ENCODE measurements around the gene ANGPTL2.

ANGPTL2 gene

GRCh38 chr9:127136081-127136879, 13.8 kb upstream of the ANGPTL2 start:
- H3K4me2 ChIP-seq = 0 out of 22 replicates have a peak overlapping the region, but pooled peaks of 1 of the 11 experiments have one; percentile 12
- TF ChIP-seq Cebpa-rat (IDR thresholded peaks at IDR 0.05) = no peak
- no peaks in the 10 kb centered on the region for H4K20me1 ChIP-seq
- H3K27me3 ChIP-seq = peaks cover 0 to 74% (median 0%) of the 10 kb centered on the region in 11 experiments; a peak in 5 of 22 replicates
- H3K4me3 ChIP-seq = no peak overlapping the region
- peaks cover 15 to 57% (median 32%) of the 10 kb centered on the region in 10 experiments for H3K4me1 ChIP-seq
- no peak overlapping the region for H3K27ac ChIP-seq
- no peaks in the 10 kb centered on the region for H3K9me3 ChIP-seq (replicated peaks in 1 of 11)
- H3K9ac ChIP-seq = no peak overlapping the region
- no peaks in the 10 kb centered on the region for H3K36me3 ChIP-seq

- H3K27me3 ChIP-seq = peaks cover 0 to 69% (median 0%) of the 10 kb centered on the region in 11 experiments; a peak in 5 of 22 replicates
- TF ChIP-seq Cebpa-rat (IDR thresholded peaks at IDR 0.05) = no peak
- H3K4me2 ChIP-seq = peak overlapping the region in 5 of 11 experiments; percentile 17 to 96 (median 79); a peak in 8 of 22 replicates
- peaks cover 15 to 65% (median 41%) of the 10 kb centered on the region in 10 experiments for H3K4me1 ChIP-seq
- no peaks in the 10 kb centered on the region for H3K36me3 ChIP-seq
- H4K20me1 ChIP-seq = no peaks in the 10 kb centered on the region
- no peak overlapping the region; a peak in 1 of 22 replicates for H3K27ac ChIP-seq
- no peak overlapping the region for H3K4me3 ChIP-seq
- H3K9me3 ChIP-seq (replicated peaks in 1 of 11) = no peaks in the 10 kb centered on the region
- H3K9ac ChIP-seq = no peak overlapping the region
Observed at GRCh38 chr9:127135056-127135745, 12.8 kb upstream of the ANGPTL2 start.

- peak overlapping the region in 9 of 11 experiments; percentile 23 to 73 (median 50); a peak in 16 of 22 replicates for H3K27ac ChIP-seq
- H3K9ac ChIP-seq = peak overlapping the region; percentile 18 to 74 (median 51); a peak in 17 of 22 replicates
- peaks cover 15 to 67% (median 46%) of the 10 kb centered on the region in 10 experiments for H3K4me1 ChIP-seq
- TF ChIP-seq Cebpa-rat (IDR thresholded peaks at IDR 0.05) = no peak
- H3K9me3 ChIP-seq (replicated peaks in 1 of 11) = no peaks in the 10 kb centered on the region
- H3K36me3 ChIP-seq = no peaks in the 10 kb centered on the region
- peaks cover 0 to 67% (median 0%) of the 10 kb centered on the region in 11 experiments; a peak in 5 of 22 replicates for H3K27me3 ChIP-seq
- H3K4me3 ChIP-seq = peak overlapping the region in 4 of 10 experiments; percentile 9 to 37 (median 24); a peak in 3 of 20 replicates
- H4K20me1 ChIP-seq = no peaks in the 10 kb centered on the region
- H3K4me2 ChIP-seq = peak overlapping the region; percentile 54 to 96 (median 88)
Observed at GRCh38 chr9:127133739-127134167, 11.3 kb upstream of the ANGPTL2 start.

GRCh38 chr9:127132921-127133647, 10.6 kb upstream of the ANGPTL2 start:
- Histone ChIP-seq H3K4me2 (peak overlapping the region; percentile 54 to 96 (median 88)), H3K4me3 (peak overlapping the region in 4 of 10 experiments; percentile 9 to 37 (median 24); a peak in 3 of 20 replicates)

GRCh38 chr9:127132375-127132774, 9.9 kb upstream of the ANGPTL2 start:
- TF ChIP-seq Cebpa-rat (IDR thresholded peaks at IDR 0.05) = no peak
- no peak overlapping the region for H3K4me3 ChIP-seq
- H3K9me3 ChIP-seq (replicated peaks in 1 of 11) = no peaks in the 10 kb centered on the region
- peaks cover 0 to 59% (median 0%) of the 10 kb centered on the region in 11 experiments; a peak in 5 of 22 replicates for H3K27me3 ChIP-seq
- no peaks in the 10 kb centered on the region for H4K20me1 ChIP-seq
- H3K9ac ChIP-seq = peak overlapping the region in 1 of 11 experiments; percentile 72; a peak in 1 of 22 replicates
- H3K4me1 ChIP-seq = peaks cover 15 to 69% (median 49%) of the 10 kb centered on the region in 10 experiments
- H3K36me3 ChIP-seq = no peaks in the 10 kb centered on the region
- H3K4me2 ChIP-seq = peak overlapping the region in 9 of 11 experiments; percentile 53 to 96 (median 88); a peak in 13 of 22 replicates
- H3K27ac ChIP-seq = peak overlapping the region in 3 of 11 experiments; percentile 57 to 68 (median 68); a peak in 4 of 22 replicates

More at GRCh38 chr9:127132921-127133647, 10.6 kb upstream of the ANGPTL2 start:
- Histone ChIP-seq H3K27me3 (peaks cover 0 to 66% (median 0%) of the 10 kb centered on the region in 11 experiments; a peak in 5 of 22 replicates), H3K27ac (peak overlapping the region in 9 of 11 experiments; percentile 23 to 73 (median 50); a peak in 16 of 22 replicates), H3K36me3 (no peaks in the 10 kb centered on the region), H3K9ac (peak overlapping the region; percentile 18 to 74 (median 51); a peak in 16 of 22 replicates), H4K20me1 (no peaks in the 10 kb centered on the region), H3K9me3 (replicated peaks in 1 of 11) (no peaks in the 10 kb centered on the region), H3K4me1 (peaks cover 15 to 72% (median 49%) of the 10 kb centered on the region in 10 experiments)
- no peak for TF ChIP-seq Cebpa-rat (IDR thresholded peaks at IDR 0.05)

- Histone ChIP-seq H3K4me2 (peak overlapping the region in 10 of 11 experiments; percentile 19 to 90 (median 48); a peak in 18 of 22 replicates), H3K9ac (peak overlapping the region in 3 of 11 experiments; percentile 4 to 24 (median 14); a peak in 3 of 22 replicates), H3K27ac (peak overlapping the region in 8 of 11 experiments; percentile 14 to 65 (median 46); a peak in 10 of 22 replicates)
Observed at GRCh38 chr9:127131871-127132270, 9.4 kb upstream of the ANGPTL2 start.

GRCh38 chr9:127130661-127131538, 8.5 kb upstream of the ANGPTL2 start:
- no peaks in the 10 kb centered on the region for H3K36me3 ChIP-seq
- peak overlapping the region; percentile 6 to 90 (median 43); a peak in 21 of 22 replicates for H3K4me2 ChIP-seq
- no peaks in the 10 kb centered on the region for H4K20me1 ChIP-seq
- peak overlapping the region in 2 of 11 experiments; percentile 4 to 24; a peak in 2 of 22 replicates for H3K9ac ChIP-seq
- H3K9me3 ChIP-seq (replicated peaks in 1 of 11) = no peaks in the 10 kb centered on the region
- peaks cover 0 to 56% (median 0%) of the 10 kb centered on the region in 11 experiments; a peak in 5 of 22 replicates for H3K27me3 ChIP-seq
- peaks cover 15 to 60% (median 49%) of the 10 kb centered on the region in 10 experiments for H3K4me1 ChIP-seq
- peak in 5 of 11 experiments; percentile 28 to 75 (median 63); a peak in 9 of 22 replicates for TF ChIP-seq Cebpa-rat (IDR thresholded peaks at IDR 0.05)
- peak overlapping the region in 7 of 11 experiments; percentile 34 to 65 (median 57); a peak in 10 of 22 replicates for H3K27ac ChIP-seq
- no peak overlapping the region for H3K4me3 ChIP-seq

More at GRCh38 chr9:127131871-127132270, 9.4 kb upstream of the ANGPTL2 start:
- Histone ChIP-seq H3K4me3 (no peak overlapping the region), H3K4me1 (peaks cover 15 to 64% (median 49%) of the 10 kb centered on the region in 10 experiments), H3K36me3 (no peaks in the 10 kb centered on the region), H4K20me1 (no peaks in the 10 kb centered on the region), H3K27me3 (peaks cover 0 to 60% (median 0%) of the 10 kb centered on the region in 11 experiments; a peak in 5 of 22 replicates), H3K9me3 (replicated peaks in 1 of 11) (no peaks in the 10 kb centered on the region)
- no peak for TF ChIP-seq Cebpa-rat (IDR thresholded peaks at IDR 0.05)

Data from BLaER1 treated with 17β-estradiol and CSF1 and Interleukin-3, amounts not matched to agents 10 nM and 100 nM (cell line).